ENCODE results near the gene CCDC12. TPM values are rescaled to one million over a fixed set of nuclear protein-coding genes. Genes with fewer than 3 reads are reported as not detected.
A peak's percentile ranks its signal among the peaks of the same experiment; 100 is the strongest.

CCDC12 gene
- total and polyA plus RNA-seq, 2 of the 13 experiments (the other 11 are each of a cell fraction or from before 2014, with no cell fraction given): 30.1 to 49.5 TPM

GRCh38 chr3:46974421-46975171 is 1.9 kb downstream of the CCDC12 start (continued):
- TF ChIP-seq MLXIP (CRISPR knock-in tag; IDR thresholded peaks at IDR 0.05; ENCODE audit: borderline replicate concordance) (no peak), SKI (IDR thresholded peaks at IDR 0.05; ENCODE audit: partially characterized antibody) (peak; percentile 71), BRCA1 (CRISPR knock-in tag; IDR thresholded peaks at IDR 0.05) (no peak), TARDBP (CRISPR knock-in tag; IDR thresholded peaks at IDR 0.05) (peak; percentile 19; the same call in 1 of the 2 replicates), IRF1 (CRISPR knock-in tag; IDR thresholded peaks at IDR 0.05; ENCODE audit: low read depth) (no peak), HNF4A (CRISPR knock-in tag; IDR thresholded peaks at IDR 0.05) (peak; percentile 90), MZF1 (CRISPR knock-in tag; IDR thresholded peaks at IDR 0.05; ENCODE audit: borderline replicate concordance) (no peak), BCL3 (CRISPR knock-in tag; IDR thresholded peaks at IDR 0.05) (no peak), MXD1 (CRISPR knock-in tag; IDR thresholded peaks at IDR 0.05) (no peak), NFAT5 (CRISPR knock-in tag; IDR thresholded peaks at IDR 0.05) (no peak), NAIF1 (CRISPR knock-in tag; IDR thresholded peaks at IDR 0.05; ENCODE audit: borderline replicate concordance) (no peak), NCOR1 (IDR thresholded peaks at IDR 0.05; ENCODE audit: borderline replicate concordance, low read length) (peak; percentile 83), ZNF776 (CRISPR knock-in tag; IDR thresholded peaks at IDR 0.05) (no peak), KLF13 (CRISPR knock-in tag; IDR thresholded peaks at IDR 0.05) (no peak), CERS6 (CRISPR knock-in tag; IDR thresholded peaks at IDR 0.05) (no peak), ZNF75D (CRISPR knock-in tag; IDR thresholded peaks at IDR 0.05; ENCODE audit: borderline replicate concordance) (no peak)
